ENCODE data around the gene HNRNPUL2.

- TF ChIP-seq, protein P1, sequence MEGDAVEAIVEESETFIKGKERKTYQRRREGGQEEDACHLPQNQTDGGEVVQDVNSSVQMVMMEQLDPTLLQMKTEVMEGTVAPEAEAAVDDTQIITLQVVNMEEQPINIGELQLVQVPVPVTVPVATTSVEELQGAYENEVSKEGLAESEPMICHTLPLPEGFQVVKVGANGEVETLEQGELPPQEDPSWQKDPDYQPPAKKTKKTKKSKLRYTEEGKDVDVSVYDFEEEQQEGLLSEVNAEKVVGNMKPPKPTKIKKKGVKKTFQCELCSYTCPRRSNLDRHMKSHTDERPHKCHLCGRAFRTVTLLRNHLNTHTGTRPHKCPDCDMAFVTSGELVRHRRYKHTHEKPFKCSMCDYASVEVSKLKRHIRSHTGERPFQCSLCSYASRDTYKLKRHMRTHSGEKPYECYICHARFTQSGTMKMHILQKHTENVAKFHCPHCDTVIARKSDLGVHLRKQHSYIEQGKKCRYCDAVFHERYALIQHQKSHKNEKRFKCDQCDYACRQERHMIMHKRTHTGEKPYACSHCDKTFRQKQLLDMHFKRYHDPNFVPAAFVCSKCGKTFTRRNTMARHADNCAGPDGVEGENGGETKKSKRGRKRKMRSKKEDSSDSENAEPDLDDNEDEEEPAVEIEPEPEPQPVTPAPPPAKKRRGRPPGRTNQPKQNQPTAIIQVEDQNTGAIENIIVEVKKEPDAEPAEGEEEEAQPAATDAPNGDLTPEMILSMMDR (conservative IDR thresholded peaks at IDR 0.05) = no peak
- TF ChIP-seq ZFX (IDR thresholded peaks at IDR 0.05) = no peak
Measured at GRCh38 chr11:62708392-62708791, 18.9 kb downstream of the HNRNPUL2 start.
